Neural cell (in vitro differentiated cells): ENCODE measurements around the gene SLC29A3. TPM values are rescaled to one million over a fixed set of nuclear protein-coding genes. Genes with fewer than 3 reads are reported as not detected.

Experiments
- H2AFZ ChIP-seq: fragments of 200-600, 300-800 bp; sonication (generic), shearing (Covaris generic); 2 replicates; pipeline ENCODE4 v1.6.0; 2014; ENCODE audit warnings: low read depth, mild to moderate bottlenecking, antibody characterized with exemption, low read length, moderate library complexity
- H3F3A ChIP-seq: fragments of 200-600 bp; shearing (Covaris generic); 2 replicates; pipeline ENCODE4 v1.6.1; 2016; ENCODE audit warnings: mild to moderate bottlenecking, moderate library complexity, mixed read lengths, antibody characterized with exemption, low read length; ENCODE audit not compliant: insufficient read depth, poor library complexity, severe bottlenecking
- H3K27ac ChIP-seq: fragments of 200-600, 300-800 bp; sonication (generic), shearing (Covaris generic); 2 replicates; pipeline ENCODE4 v1.5.1; 2014; ENCODE audit warnings: mild to moderate bottlenecking, low read length, moderate library complexity
- H3K27me3 ChIP-seq: fragments of 300-800, 200-600 bp; sonication (generic), shearing (Covaris generic); 2 replicates; pipeline ENCODE4 v1.6.0; 2014; ENCODE audit warnings: mild to moderate bottlenecking, low read depth, low read length, moderate library complexity; ENCODE audit not compliant: insufficient read depth
- H3K36me3 ChIP-seq: fragments of 300-800, 200-600 bp; sonication (generic), shearing (Covaris generic); 2 replicates; pipeline ENCODE4 v1.5.1; 2014; ENCODE audit warnings: mild to moderate bottlenecking, antibody characterized with exemption, low read length, moderate library complexity; ENCODE audit not compliant: insufficient read depth
- H3K4me2 ChIP-seq: fragments of 300-800, 200-600 bp; sonication (generic), shearing (Covaris generic); 2 replicates; pipeline ENCODE4 v1.6.0; 2014; ENCODE audit warnings: mild to moderate bottlenecking, low read length
- H3K4me3 ChIP-seq: fragments of 300-800, 200-600 bp; sonication (generic), shearing (Covaris generic); 2 replicates; pipeline ENCODE4 v1.5.1; 2014; ENCODE audit warnings: mild to moderate bottlenecking, low read length, moderate library complexity
- H3K79me2 ChIP-seq: fragments of 200-600 bp; shearing (Covaris generic); replicated peaks from 2 replicates; pipeline ENCODE4 v1.6.0; 2014; ENCODE audit warnings: mild to moderate bottlenecking, low read length, moderate library complexity; ENCODE audit not compliant: insufficient read depth
- H3K9ac ChIP-seq: fragments of 300-800, 200-600 bp; sonication (generic), shearing (Covaris generic); 2 replicates; pipeline ENCODE4 v1.6.1; 2016; ENCODE audit warnings: mild to moderate bottlenecking, low read length, mixed read lengths
- H3K9me2 ChIP-seq: fragments of 200-600 bp; shearing (Covaris generic); 2 replicates; pipeline ENCODE4 v1.6.1; 2016; ENCODE audit warnings: mild to moderate bottlenecking, low read length, mixed read lengths; ENCODE audit not compliant: insufficient read depth
- H3K9me3 ChIP-seq: fragments of 200-600, 300-800 bp; sonication (generic), shearing (Covaris generic); 2 replicates; pipeline ENCODE4 v1.6.1; 2016; ENCODE audit warnings: mild to moderate bottlenecking, mixed run types, low read length, moderate library complexity, mixed read lengths
- H4K20me1 ChIP-seq: fragments of 200-600 bp; shearing (Covaris generic); 2 replicates; pipeline ENCODE4 v1.6.1; 2016; ENCODE audit warnings: mild to moderate bottlenecking, mixed run types; ENCODE audit not compliant: insufficient read depth
- CTCF ChIP-seq: fragments of 450-650 bp; IDR thresholded peaks from 2 replicates; pipeline ENCODE4 v1.5.1; 2014; ENCODE audit warnings: antibody characterized with exemption, mild to moderate bottlenecking, moderate library complexity; ENCODE audit not compliant: poor library complexity, severe bottlenecking
- EP300 ChIP-seq: fragments of 450-650 bp; conservative IDR thresholded peaks from 2 replicates; pipeline ENCODE4 v1.6.1; 2014; ENCODE audit warnings: antibody characterized with exemption, mild to moderate bottlenecking, moderate library complexity; ENCODE audit not compliant: poor library complexity, severe bottlenecking
- EZH2 ChIP-seq: fragments of 200-600, 300-800 bp; shearing (Covaris generic), sonication (generic); IDR thresholded peaks from 2 replicates; pipeline ENCODE4 v1.6.1; 2014; ENCODE audit warnings: antibody characterized with exemption, low read length, borderline replicate concordance, mild to moderate bottlenecking; ENCODE audit not compliant: insufficient read depth, poor library complexity, severe bottlenecking
- MXI1 ChIP-seq: fragments of 450-650 bp; conservative IDR thresholded peaks from 2 replicates; pipeline ENCODE4 v1.6.1; 2014; ENCODE audit warnings: antibody characterized with exemption, mild to moderate bottlenecking; ENCODE audit not compliant: poor library complexity, severe bottlenecking
- POLR2AphosphoS5 ChIP-seq: IDR thresholded peaks from 2 replicates; pipeline ENCODE4 v1.6.1; 2012
- RAD21 ChIP-seq: fragments of 450-650 bp; conservative IDR thresholded peaks from 2 replicates; pipeline ENCODE4 v1.6.1; 2014; ENCODE audit warnings: antibody characterized with exemption, mild to moderate bottlenecking, moderate library complexity
- SMC3 ChIP-seq: fragments of 450-650 bp; conservative IDR thresholded peaks from 2 replicates; pipeline ENCODE4 v1.6.1; 2014; ENCODE audit warnings: antibody characterized with exemption, mild to moderate bottlenecking, moderate library complexity; ENCODE audit not compliant: poor library complexity
- TAF1 ChIP-seq: IDR thresholded peaks from 2 replicates; pipeline ENCODE4 v1.6.1; 2012; ENCODE audit warnings: low read depth
- polyA plus RNA-seq: library from polyadenylated mRNA; depleted of rRNA; stranded (reverse); fragments of >200 nt; gene quantifications from 2 replicates; pipeline ENCODE4 v1.2.3, GENCODE V29; 2014
- TF ChIP-seq, protein P1 (sequence below): IDR thresholded peaks from 2 replicates; pipeline ENCODE4 v1.6.1; 2012; ENCODE audit warnings: borderline replicate concordance

Gene SLC29A3
- polyA plus RNA-seq, 1 donor from 2014 or later = 2.3 TPM

DNA sequence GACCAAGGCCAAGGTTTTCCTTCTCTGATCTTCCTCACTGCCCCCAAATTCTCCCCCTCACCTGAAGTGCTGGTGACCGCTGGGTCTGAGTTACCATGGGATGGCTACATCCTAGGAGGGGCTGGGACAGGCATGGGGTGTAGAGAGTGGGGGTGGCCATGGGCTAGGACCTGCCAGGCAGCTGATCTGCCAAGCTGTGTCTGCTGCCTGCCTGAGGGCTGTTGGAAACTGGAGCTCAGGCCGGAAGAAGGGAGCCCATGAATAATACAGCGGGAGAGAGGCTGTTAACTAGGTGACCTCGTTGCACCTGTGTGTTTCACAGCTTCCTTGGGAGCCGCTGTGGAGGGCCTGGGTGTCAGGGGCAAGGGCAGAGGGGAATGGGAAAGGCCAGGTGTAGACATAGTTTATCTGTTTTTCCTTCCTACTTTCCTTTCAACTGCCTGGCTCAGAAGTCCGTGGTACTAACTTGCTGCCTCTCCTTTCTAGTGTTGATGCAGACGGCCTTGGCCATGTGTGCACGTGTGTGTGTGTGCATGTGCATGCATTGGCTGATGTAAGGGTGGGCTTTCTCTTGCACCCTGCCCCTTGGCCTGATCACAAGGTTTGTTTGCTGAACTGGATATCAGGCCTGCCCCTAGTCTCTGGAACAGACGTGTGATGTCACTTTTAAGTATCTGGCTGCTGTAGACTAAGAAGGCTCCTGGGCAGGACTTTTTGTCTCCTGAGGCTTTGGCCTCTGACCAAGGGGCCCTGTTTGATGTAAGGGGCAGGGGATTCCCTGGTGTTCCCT lies 89.6 kb downstream of the SLC29A3 start:
- no peak overlapping the region for H2AFZ ChIP-seq
- no peaks in the 10 kb centered on the region for H4K20me1 ChIP-seq
- H3K27ac ChIP-seq = no peak overlapping the region
- TF ChIP-seq TAF1 = no peak
- TF ChIP-seq POLR2AphosphoS5 = no peak
- no peak for TF ChIP-seq EZH2
- no peak for TF ChIP-seq RAD21
- no peak for TF ChIP-seq CTCF
- TF ChIP-seq SMC3 = no peak
- TF ChIP-seq, protein P1, sequence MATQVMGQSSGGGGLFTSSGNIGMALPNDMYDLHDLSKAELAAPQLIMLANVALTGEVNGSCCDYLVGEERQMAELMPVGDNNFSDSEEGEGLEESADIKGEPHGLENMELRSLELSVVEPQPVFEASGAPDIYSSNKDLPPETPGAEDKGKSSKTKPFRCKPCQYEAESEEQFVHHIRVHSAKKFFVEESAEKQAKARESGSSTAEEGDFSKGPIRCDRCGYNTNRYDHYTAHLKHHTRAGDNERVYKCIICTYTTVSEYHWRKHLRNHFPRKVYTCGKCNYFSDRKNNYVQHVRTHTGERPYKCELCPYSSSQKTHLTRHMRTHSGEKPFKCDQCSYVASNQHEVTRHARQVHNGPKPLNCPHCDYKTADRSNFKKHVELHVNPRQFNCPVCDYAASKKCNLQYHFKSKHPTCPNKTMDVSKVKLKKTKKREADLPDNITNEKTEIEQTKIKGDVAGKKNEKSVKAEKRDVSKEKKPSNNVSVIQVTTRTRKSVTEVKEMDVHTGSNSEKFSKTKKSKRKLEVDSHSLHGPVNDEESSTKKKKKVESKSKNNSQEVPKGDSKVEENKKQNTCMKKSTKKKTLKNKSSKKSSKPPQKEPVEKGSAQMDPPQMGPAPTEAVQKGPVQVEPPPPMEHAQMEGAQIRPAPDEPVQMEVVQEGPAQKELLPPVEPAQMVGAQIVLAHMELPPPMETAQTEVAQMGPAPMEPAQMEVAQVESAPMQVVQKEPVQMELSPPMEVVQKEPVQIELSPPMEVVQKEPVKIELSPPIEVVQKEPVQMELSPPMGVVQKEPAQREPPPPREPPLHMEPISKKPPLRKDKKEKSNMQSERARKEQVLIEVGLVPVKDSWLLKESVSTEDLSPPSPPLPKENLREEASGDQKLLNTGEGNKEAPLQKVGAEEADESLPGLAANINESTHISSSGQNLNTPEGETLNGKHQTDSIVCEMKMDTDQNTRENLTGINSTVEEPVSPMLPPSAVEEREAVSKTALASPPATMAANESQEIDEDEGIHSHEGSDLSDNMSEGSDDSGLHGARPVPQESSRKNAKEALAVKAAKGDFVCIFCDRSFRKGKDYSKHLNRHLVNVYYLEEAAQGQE = no peak
- no peak for TF ChIP-seq EP300
- TF ChIP-seq MXI1 = no peak
- H3K9me2 ChIP-seq = no peaks in the 10 kb centered on the region
- H3K27me3 ChIP-seq = no peaks in the 10 kb centered on the region
- no peaks in the 10 kb centered on the region for H3K9me3 ChIP-seq
- no peak overlapping the region for H3K4me3 ChIP-seq
- H3K4me2 ChIP-seq = no peak overlapping the region
- no peaks in the 10 kb centered on the region for H3K79me2 ChIP-seq
- H3K9ac ChIP-seq = no peak overlapping the region
- no peaks in the 10 kb centered on the region for H3F3A ChIP-seq
- no peaks in the 10 kb centered on the region for H3K36me3 ChIP-seq

- Histone ChIP-seq H3K9me3 (peaks cover 4% of the 10 kb centered on the region), H3K79me2 (no peaks in the 10 kb centered on the region), H3K4me3 (no peak overlapping the region), H3K9ac (no peak overlapping the region), H3K4me2 (no peak overlapping the region), H3K36me3 (no peaks in the 10 kb centered on the region), H3K27me3 (no peaks in the 10 kb centered on the region), H3K9me2 (no peaks in the 10 kb centered on the region), H3F3A (no peaks in the 10 kb centered on the region), H3K27ac (no peak overlapping the region), H2AFZ (no peak overlapping the region), H4K20me1 (no peaks in the 10 kb centered on the region)
- TF ChIP-seq RAD21 (no peak), MXI1 (no peak), CTCF (no peak), SMC3 (no peak), TAF1 (no peak), POLR2AphosphoS5 (no peak), EP300 (no peak), EZH2 (no peak)
- TF ChIP-seq, protein P1 = no peak
These were observed 90.6 kb downstream of the SLC29A3 start for GRCh38 chr10:71409516-71410104.
